Neural progenitor cell (in vitro differentiated cells): Measurements from ENCODE around the gene RIPPLY3.

Experiments used
- EZH2phosphoT487 ChIP-seq: fragments of 200-600 bp; sonication (generic); IDR thresholded peaks from 2 replicates; pipeline ENCODE4 v1.6.1; 2017; ENCODE audit warnings: antibody characterized with exemption
- TF ChIP-seq, protein P1 (sequence below): fragments of 200-600 bp; sonication (generic); IDR thresholded peaks from 2 replicates; pipeline ENCODE4 v1.5.1; 2017; ENCODE audit warnings: antibody characterized with exemption, mild to moderate bottlenecking

DNA sequence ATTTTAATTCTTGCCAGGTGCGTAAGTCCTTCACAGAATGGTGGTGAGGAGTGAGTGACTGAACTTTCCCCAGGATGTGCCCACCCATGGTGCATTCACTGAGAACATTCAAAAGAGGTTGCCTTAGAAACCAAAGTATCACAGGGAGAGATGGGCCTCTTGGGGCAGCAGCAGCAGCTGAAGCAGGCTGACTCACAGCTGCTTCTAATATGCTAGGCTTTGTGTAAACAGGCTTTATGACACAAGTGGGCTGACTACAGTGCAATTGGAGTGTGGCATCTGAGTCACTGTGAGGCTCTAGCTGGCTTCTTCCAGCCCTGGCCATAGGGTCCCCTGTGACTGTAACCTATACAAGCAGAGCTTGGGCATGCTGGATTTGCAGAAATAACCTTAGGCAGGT is 53.8 kb downstream of the RIPPLY3 start:
- TF ChIP-seq, protein P1, sequence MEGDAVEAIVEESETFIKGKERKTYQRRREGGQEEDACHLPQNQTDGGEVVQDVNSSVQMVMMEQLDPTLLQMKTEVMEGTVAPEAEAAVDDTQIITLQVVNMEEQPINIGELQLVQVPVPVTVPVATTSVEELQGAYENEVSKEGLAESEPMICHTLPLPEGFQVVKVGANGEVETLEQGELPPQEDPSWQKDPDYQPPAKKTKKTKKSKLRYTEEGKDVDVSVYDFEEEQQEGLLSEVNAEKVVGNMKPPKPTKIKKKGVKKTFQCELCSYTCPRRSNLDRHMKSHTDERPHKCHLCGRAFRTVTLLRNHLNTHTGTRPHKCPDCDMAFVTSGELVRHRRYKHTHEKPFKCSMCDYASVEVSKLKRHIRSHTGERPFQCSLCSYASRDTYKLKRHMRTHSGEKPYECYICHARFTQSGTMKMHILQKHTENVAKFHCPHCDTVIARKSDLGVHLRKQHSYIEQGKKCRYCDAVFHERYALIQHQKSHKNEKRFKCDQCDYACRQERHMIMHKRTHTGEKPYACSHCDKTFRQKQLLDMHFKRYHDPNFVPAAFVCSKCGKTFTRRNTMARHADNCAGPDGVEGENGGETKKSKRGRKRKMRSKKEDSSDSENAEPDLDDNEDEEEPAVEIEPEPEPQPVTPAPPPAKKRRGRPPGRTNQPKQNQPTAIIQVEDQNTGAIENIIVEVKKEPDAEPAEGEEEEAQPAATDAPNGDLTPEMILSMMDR = no peak
- no peak for TF ChIP-seq EZH2phosphoT487
